KBM-7 (cell line): ENCODE measurements around the gene KCNQ4.

Source experiments
- DNase-seq: peaks from one replicate; pipeline ENCODE4 v3.0.0-alpha.2; 2015
- in situ Hi-C: fragments of 300-500 bp; cut with MboI; formaldehyde crosslinking; loops from 2 replicates; pipeline ENCODE4 v1.14.3; 2020; ENCODE audit warnings: low sequenced_read_pairs, low pct_unique_long_range_greater_than_20kb, mixed read lengths

The KCNQ4 gene

DNA sequence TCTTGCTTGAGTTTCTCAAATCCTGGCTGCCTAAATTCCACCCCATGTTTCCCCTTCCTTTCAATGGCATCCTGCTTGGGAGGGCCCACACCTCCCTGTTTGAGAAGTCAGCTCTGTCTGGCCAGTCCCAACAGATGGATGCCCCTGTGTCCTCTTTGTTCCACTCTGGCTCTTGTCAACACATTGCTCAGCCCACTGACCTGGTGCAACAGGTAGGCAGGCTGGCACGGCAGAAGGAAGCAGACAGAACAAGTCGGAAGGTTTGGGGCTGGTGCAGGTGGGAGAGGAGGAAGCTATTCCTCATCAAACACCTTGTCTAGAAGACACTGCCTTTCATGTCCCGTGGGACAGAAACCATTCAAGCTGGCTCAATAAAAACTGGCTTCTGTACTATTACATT lies 22.7 kb downstream of the KCNQ4 start:
- in situ Hi-C loops: no loop called here
- no peak for DNase-seq

- DNase-seq: no peak
- in situ Hi-C loops: no loop called here
These were observed 23.4 kb downstream of the KCNQ4 start for GRCh38 chr1:40806731-40807695.

DNA sequence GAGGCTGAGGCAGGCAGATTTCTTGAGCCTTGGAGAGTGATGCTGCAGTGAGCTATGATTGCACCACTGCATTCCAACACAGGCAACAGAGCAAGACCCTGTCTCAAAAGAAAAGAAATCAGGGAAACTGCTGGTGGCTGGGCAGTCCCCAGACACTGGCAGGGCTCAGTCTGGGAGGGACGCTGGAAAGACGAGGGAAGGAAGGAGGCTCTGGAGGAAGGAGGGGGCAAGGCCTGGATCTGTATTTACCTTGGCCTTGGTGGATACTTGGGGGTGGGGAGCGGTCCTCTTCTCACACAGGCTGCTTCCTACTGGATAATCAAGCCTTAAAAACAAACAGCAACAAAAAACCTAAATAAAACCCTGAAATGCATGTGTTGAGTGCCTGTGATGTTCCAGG lies 24.4 kb downstream of the KCNQ4 start:
- no peak for DNase-seq
- in situ Hi-C loops: no loop called here

- no peak for DNase-seq
- in situ Hi-C loops: no loop called here
These were observed 24.9 kb downstream of the KCNQ4 start for GRCh38 chr1:40808444-40808843.

- DNase-seq: peak; percentile 26
- in situ Hi-C loops: no loop called here
These were observed 25.3 kb downstream of the KCNQ4 start for GRCh38 chr1:40808909-40809308.

DNA sequence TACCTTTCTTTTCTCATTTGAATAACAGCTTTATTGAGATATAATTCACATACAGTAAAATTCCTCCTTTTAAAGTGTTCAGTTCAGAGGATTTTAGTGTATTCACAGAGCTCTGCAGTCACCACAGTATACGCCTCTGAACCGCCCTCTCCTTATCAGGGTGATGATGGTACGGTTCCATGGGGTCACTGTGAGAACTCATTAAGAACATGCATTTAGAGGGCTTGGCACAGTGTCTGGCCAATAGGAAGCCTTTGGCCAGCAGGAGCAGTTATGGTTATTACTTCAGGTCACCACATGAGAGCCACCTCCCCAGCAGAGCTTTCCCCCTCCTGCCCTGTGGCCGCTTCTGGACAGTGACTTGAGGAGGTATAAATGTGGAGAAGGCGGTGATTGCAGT lies 27.3 kb downstream of the KCNQ4 start:
- in situ Hi-C loops: no loop called here
- DNase-seq: no peak

GRCh38 chr1:40815420-40815819 lies 31.8 kb downstream of the KCNQ4 start:
- DNase-seq: no peak
- in situ Hi-C loops: no loop called here

- in situ Hi-C loops: no loop called here
These were observed 34.2 kb downstream of the KCNQ4 start for GRCh38 chr1:40817791-40818263.

DNA sequence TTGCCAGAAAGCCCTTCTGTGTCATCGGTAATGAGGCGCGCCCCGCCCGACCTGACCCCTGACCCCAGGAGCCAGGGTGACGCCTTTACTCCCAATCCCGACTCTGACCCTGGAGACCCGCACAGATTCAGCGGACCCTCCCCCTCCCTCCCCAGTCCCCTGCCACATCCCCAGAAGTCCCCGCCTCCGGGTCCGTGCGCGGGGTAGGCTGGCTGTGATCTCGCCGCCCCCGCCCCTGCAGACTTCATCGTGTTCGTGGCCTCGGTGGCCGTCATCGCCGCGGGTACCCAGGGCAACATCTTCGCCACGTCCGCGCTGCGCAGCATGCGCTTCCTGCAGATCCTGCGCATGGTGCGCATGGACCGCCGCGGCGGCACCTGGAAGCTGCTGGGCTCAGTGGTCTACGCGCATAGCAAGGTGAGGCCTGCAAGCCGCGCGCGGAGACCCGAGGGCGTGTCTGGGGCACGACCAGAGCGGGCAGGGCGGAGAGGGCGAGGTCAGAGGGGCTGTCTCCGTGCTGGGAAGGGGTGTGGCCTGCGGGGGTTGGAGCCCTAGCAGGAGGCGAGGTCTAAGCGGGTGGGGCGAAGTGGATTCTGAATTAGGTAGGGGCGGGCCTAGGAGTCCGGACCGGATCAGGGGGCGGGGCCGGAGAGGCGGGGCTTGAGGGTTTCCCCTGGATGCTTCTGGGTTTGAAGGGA lies 34.8 kb downstream of the KCNQ4 start:
- DNase-seq: no peak

More at GRCh38 chr1:40817791-40818263, 34.2 kb downstream of the KCNQ4 start:
- no peak for DNase-seq

DNA sequence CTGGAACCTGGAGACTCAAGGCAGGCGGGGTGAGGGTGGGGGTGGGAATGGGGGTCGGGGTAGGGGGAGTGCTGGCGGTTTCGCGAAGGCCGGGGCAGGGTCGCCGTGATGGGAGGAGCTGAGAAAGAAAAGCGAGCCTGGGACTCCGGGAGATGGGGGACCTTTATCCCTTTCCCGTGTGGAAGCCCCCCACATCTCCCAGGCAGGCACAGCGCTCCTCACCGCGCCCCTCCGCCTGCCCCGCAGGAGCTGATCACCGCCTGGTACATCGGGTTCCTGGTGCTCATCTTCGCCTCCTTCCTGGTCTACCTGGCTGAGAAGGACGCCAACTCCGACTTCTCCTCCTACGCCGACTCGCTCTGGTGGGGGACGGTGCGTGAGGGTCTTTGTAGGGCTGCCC lies 35.5 kb downstream of the KCNQ4 start:
- no peak for DNase-seq
- in situ Hi-C loops: no loop called here

More for the DNA sequence above, 34.8 kb downstream of the KCNQ4 start:
- in situ Hi-C loops: no loop called here

DNA sequence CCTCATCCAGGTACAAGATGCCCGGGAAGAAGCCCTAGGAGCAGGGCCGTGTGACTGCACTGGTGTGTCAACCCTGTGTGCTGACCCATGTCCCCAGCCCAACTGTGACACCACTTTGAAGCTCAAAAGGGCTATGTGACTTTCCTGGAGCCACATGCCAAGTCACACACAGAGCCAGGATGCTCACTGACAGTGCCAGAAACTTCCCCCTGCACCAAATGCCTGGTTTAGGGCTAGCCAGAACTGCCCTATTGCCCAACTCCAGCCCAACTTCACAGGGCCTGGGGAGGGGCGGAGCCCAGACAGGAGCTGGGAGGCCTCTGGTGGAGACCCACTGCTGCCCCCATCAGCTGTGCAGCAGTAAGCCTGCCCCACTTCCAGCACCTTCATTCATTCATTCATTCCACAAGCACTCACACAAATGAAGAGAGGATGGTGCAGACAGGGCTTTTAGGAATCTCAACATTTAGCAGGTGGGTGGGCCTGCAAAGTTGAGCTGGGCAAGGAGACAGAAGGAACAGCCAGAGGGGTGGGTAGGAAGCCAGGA lies 36.7 kb downstream of the KCNQ4 start:
- DNase-seq: peak; percentile 32
- in situ Hi-C loops: no loop called here

DNA sequence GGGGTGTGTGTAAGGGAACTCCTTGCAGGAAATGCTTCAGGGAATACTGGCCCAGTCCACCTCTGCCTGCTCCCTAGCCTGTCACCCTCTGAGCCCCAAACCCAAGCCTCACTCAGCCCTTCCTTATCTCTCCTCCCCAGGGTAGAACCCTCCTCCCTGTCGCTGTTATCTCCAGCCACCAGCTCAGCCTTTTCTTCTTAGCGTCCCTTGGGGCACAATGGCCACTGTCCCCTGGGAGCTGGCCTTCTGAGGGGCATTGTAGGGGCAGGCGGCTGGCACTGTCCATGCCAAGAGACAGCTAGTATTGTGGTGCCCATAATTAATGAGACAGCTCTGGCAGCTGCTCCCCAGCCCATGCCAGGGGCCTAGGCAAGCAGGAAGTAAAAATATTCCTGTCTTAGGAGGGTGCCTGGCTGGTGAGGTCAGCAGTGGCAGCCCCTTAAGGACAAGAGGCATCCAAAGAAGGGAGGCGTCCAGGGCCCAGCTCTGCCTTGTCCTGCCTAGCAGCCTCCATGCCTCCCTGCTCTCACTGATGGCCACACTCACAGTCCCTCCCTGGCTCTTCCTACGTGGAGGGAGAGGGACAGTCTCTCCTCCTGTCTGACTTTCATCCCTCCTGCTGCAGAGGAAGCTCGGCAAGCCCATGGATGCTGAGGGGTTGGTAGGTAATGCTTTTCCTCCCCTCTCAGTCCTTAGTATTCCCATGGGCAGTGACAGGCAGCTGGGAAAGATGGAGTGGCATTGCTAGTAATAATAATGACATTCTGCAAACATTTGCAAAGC lies 37.5 kb downstream of the KCNQ4 start:
- DNase-seq: no peak
- in situ Hi-C loops: no loop called here

DNA sequence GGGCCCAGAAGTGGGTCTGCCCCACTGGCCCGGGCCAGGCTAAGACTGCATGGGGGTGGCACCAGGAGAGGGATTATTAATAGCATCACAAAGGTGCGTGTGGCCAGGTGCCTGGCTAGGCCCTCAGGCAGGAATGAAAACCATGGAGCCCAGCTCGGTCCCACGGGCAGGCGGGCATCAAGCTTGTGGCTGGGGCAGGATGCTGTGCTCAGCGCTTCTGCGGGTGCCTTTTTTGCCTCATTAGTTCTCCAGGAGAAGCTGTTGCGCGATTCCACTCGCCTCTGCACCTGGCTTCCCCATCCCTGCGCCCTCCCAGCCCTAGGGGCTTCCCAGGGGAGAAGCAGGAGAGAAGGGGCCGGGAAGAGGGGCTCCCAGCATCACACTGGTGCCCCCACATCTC lies 39.3 kb downstream of the KCNQ4 start:
- in situ Hi-C loops: no loop called here
- no peak for DNase-seq

DNA sequence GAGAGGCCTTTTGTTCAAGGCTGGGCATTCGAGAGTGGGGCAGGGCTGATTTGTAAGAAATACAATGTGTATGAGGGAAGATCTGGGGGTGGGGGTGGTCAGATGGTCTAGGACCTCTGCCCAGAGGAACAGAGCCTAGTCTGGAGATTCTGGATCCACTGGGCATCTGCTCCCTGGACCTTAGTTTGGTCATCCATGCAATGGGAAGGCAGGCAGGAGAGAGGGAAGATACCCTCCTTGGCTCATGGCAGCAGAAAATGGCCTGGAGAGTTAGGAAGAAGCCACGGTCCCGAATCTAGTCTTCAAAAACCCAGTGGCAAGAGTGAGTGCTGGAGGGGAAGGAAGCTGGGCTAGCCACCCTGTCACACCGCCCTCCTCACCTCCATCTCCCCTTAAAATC lies 39.8 kb downstream of the KCNQ4 start:
- in situ Hi-C loops: no loop called here
- no peak for DNase-seq

DNA sequence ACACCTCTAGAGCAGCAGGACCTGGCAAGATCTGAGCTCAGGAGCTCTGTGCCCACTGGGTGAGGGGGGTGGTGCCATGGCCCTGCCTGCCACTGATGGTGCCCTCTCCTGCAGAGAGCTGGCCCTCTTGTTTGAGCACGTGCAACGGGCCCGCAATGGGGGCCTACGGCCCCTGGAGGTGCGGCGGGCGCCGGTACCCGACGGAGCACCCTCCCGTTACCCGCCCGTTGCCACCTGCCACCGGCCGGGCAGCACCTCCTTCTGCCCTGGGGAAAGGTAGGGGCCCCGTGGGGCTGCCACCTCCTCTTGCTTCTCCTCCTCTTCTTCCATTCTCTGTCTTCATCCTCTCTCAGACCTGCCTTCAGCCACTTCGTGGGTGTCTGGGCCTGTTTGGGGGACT lies 40.4 kb downstream of the KCNQ4 start:
- no peak for DNase-seq
- in situ Hi-C loops: no loop called here

GRCh38 chr1:40824591-40825434 lies 41.2 kb downstream of the KCNQ4 start:
- in situ Hi-C loops: no loop called here
- no peak for DNase-seq

DNA sequence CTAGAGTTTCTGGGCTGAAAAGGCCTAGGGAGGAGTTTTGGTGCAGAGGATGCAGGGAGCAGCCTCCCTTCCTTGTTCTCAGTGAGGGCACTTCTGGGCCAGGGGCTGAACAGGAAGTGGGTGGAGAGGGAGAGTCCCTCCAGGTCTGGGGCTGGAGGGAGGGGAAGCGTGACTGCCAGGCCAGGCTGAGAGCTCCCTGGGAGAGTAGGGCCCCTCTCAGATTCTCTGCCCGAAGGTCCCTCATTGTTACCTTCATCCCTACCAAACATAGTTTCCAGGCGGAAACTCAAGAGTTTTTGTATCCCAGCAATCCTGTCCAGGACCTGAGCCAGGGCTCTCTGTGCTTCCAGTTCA lies 41.8 kb downstream of the KCNQ4 start:
- in situ Hi-C loops: no loop called here
- DNase-seq: peak; percentile 63

DNA sequence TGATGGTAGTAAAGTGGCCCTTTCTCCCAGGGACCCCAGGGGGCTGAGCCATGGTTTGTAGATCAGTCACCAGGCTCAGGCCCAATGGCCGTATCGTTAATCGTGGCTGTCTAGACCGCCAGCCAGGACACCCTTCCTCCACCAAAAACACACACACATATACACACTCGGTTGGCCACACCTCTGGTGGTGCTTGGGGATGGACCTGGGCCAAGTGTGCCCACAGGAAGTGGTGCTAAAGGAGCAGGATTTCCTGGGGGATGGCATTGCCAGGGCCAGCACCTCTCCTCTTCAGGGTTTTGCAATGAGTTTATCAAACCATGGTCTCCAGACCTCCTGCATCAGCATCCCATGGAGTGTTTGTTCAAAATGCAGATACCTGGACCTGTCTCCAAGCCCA lies 42.4 kb downstream of the KCNQ4 start:
- DNase-seq: no peak
- in situ Hi-C loops: no loop called here
